GM06990 (cell line): ENCODE results near the gene H1-8.

Experiments used
- DNase-seq: peaks from one replicate; pipeline ENCODE4 v3.0.0-alpha.2; 2011; ENCODE audit not compliant: insufficient read length; ENCODE audit errors: extremely low read depth
- H3K27me3 ChIP-seq: replicated peaks from 2 replicates; pipeline ENCODE4 v1.6.0; 2011; ENCODE audit warnings: low read length; ENCODE audit not compliant: control insufficient read depth, insufficient read depth
- H3K36me3 ChIP-seq: 2 replicates; pipeline ENCODE4 v1.5.1; 2011; ENCODE audit warnings: low read length; ENCODE audit not compliant: control insufficient read depth, insufficient read depth
- H3K4me3 ChIP-seq: replicated peaks from 2 replicates; pipeline ENCODE4 v1.5.1; 2011; ENCODE audit warnings: low read depth, mild to moderate bottlenecking, control low read depth, low read length
- CTCF ChIP-seq: IDR thresholded peaks from 2 replicates; pipeline ENCODE4 v1.5.1; 2011; ENCODE audit warnings: low read length, control low read depth, mild to moderate bottlenecking, inconsistent platforms; ENCODE audit not compliant: insufficient read depth, poor library complexity, severe bottlenecking

H1-8 gene

DNA sequence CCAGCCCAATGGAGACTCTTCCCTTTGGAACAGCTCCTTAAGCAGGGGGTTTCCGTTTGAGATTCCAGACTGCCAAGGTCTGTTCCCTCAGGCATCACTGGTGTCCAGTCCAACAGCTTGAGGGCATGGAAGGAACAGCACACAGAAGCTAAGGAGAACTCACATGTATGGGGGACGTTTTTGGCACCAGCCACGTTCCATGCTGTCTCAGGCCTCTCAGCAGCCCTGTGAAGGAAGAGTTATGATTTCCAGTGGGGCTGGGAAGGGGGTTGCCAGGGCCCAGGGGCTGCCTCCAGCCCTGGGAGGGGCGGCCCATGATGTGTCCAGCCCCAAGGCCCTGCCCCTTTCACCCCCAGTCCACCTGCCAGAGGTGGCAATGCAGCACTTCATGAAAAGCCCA, 22.0 kb upstream of the H1-8 start:
- H3K27me3 ChIP-seq = no peaks in the 10 kb centered on the region
- no peak for DNase-seq
- H3K4me3 ChIP-seq = no peak overlapping the region
- no peaks in the 10 kb centered on the region; the same call in 1 of the 2 replicates for H3K36me3 ChIP-seq
- TF ChIP-seq CTCF = no peak

GRCh38 chr3:129521611-129522010, 21.4 kb upstream of the H1-8 start:
- no peak overlapping the region for H3K4me3 ChIP-seq
- TF ChIP-seq CTCF = no peak
- no peak for DNase-seq

DNA sequence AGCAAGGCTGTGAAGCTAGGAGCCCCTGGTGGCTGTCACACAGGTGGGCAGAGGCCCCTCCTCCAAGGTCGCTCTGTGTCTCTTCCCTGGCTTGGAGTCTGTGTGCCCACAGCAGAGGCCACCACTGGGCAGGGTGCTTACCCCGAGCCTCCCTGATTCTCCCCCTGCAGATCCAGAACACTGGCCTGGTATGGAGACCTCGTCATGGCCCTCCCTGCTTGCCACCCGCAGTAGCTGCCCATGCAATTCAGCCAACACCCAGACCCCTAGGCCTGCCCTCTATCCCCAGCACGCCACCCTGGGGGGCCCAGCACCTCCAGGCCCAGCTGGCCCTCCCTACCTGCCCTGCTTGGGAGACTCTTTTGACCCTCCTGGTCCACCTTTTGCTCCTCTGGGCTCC, 20.0 kb upstream of the H1-8 start:
- H3K27me3 ChIP-seq = no peaks in the 10 kb centered on the region
- no peak for DNase-seq
- no peak overlapping the region for H3K4me3 ChIP-seq
- no peak for TF ChIP-seq CTCF
- H3K36me3 ChIP-seq = no peaks in the 10 kb centered on the region

More at GRCh38 chr3:129521611-129522010, 21.4 kb upstream of the H1-8 start:
- no peaks in the 10 kb centered on the region for H3K27me3 ChIP-seq
- no peaks in the 10 kb centered on the region; the same call in 1 of the 2 replicates for H3K36me3 ChIP-seq

- H3K36me3 ChIP-seq = no peaks in the 10 kb centered on the region
- DNase-seq = no peak
- no peak for TF ChIP-seq CTCF
- no peaks in the 10 kb centered on the region for H3K27me3 ChIP-seq
- H3K4me3 ChIP-seq = no peak overlapping the region
Measured at GRCh38 chr3:129524081-129524480, 18.9 kb upstream of the H1-8 start.

- no peak for DNase-seq
- no peak for TF ChIP-seq CTCF
- H3K4me3 ChIP-seq = no peak overlapping the region
Measured at GRCh38 chr3:129525341-129525968, 17.5 kb upstream of the H1-8 start.

More at GRCh38 chr3:129525341-129525968, 17.5 kb upstream of the H1-8 start:
- Histone ChIP-seq H3K27me3 (no peaks in the 10 kb centered on the region; the same call in 1 of the 2 replicates), H3K36me3 (no peaks in the 10 kb centered on the region)
